Tibial nerve (tissue), 4 donors: Measurements from ENCODE around the gene CAPZA2. TPM values are rescaled to one million over a fixed set of nuclear protein-coding genes. Genes with fewer than 3 reads are reported as not detected.

Experiments used
- DNase-seq, 2 donors: peaks; one replicate each; pipeline ENCODE4 v3.0.0-alpha.2; 2019; ENCODE audit warnings: low spot score in 2 of 2
- H3K27ac ChIP-seq, 4 donors: fragments of 200-600 bp; sonication (generic) in 3 of 4; one replicate each; pipeline ENCODE4 v1.5.1; 2017 to 2019; ENCODE audit warnings: mild to moderate bottlenecking in 1 of 4
- H3K27me3 ChIP-seq, 2 donors: fragments of 200-600 bp; sonication (generic) in 1 of 2; one replicate each; pipeline versions ENCODE4 v1.5.1 to v1.6.0; 2017 to 2019
- H3K36me3 ChIP-seq, 3 donors: fragments of 200-600 bp; sonication (generic); one replicate each; pipeline ENCODE4 v1.5.1; 2018 to 2019
- H3K4me1 ChIP-seq, 4 donors: fragments of 200-600 bp; sonication (generic) in 3 of 4; one replicate each; pipeline ENCODE4 v1.5.1; 2017 to 2019
- H3K4me3 ChIP-seq, 4 donors: fragments of 200-600 bp; sonication (generic) in 3 of 4; one replicate each; pipeline ENCODE4 v1.5.1; 2017 to 2019; ENCODE audit warnings: mild to moderate bottlenecking in 1 of 4, moderate library complexity in 1 of 4
- H3K9me3 ChIP-seq, 4 donors: fragments of 200-600 bp; sonication (generic) in 3 of 4; one replicate each; pipeline ENCODE4 v1.5.1; 2017 to 2019
- CTCF ChIP-seq, 5 experiments: fragments of 200-600 bp in 3 of 5; fragments of 450-650 bp in 2 of 5; sonication (generic) in 3 of 5; IDR thresholded peaks; one replicate each; pipeline ENCODE4 v1.5.1; 2016 to 2019; ENCODE audit warnings: antibody characterized with exemption in 5 of 5, mild to moderate bottlenecking in 3 of 5, moderate library complexity in 2 of 5
- EP300 ChIP-seq, 2 donors: sonication (generic); formaldehyde crosslinking; IDR thresholded peaks; one replicate each; pipeline ENCODE4 v1.6.1; 2017; ENCODE audit warnings: antibody characterized with exemption in 2 of 2, mild to moderate bottlenecking in 1 of 2
- POLR2A ChIP-seq, 2 donors: fragments of 450-650 bp; IDR thresholded peaks; one replicate each; pipeline ENCODE4 v1.6.1; 2017; ENCODE audit warnings: antibody characterized with exemption in 2 of 2, mild to moderate bottlenecking in 2 of 2, moderate library complexity in 2 of 2
- WGBS, 2 donors: methylation state at CpG; one replicate each; pipeline ENCODE4 v1.1.5; 2018; 5-methylcytosine and 5-hydroxymethylcytosine counted together
- total RNA-seq, 4 donors: library from RNA; depleted of rRNA; stranded (reverse); fragments of >200 nt; gene quantifications; one replicate each; pipeline ENCODE4 v1.1.0, GENCODE V29; 2016

CAPZA2 gene
- total RNA-seq, 4 donors from 2014 or later: 55.5 to 127 (median 99.2) TPM

GRCh38 chr7:116922545-116922944 is 60.2 kb downstream of the CAPZA2 start:
- TF ChIP-seq EP300 (IDR thresholded peaks at IDR 0.05): no peak
- 72 to 81% methylated on average over 5 of the region's 5 CpGs for WGBS, 2 donors

GRCh38 chr7:116924741-116925140 is 62.4 kb downstream of the CAPZA2 start:
- TF ChIP-seq CTCF (IDR thresholded peaks at IDR 0.05) (no peak), POLR2A (IDR thresholded peaks at IDR 0.05) (no peak), EP300 (IDR thresholded peaks at IDR 0.05) (no peak)
- H3K27ac ChIP-seq: no peak overlapping the region
- no peak for DNase-seq

More at GRCh38 chr7:116922545-116922944, 60.2 kb downstream of the CAPZA2 start:
- H3K4me3 ChIP-seq: no peak overlapping the region
- no peaks in the 10 kb centered on the region for H3K27me3 ChIP-seq
- H3K4me1 ChIP-seq: no peaks in the 10 kb centered on the region
- no peaks in the 10 kb centered on the region for H3K9me3 ChIP-seq
- H3K36me3 ChIP-seq: peaks cover 0 to 41% (median 0%) of the 10 kb centered on the region in 3 donors
- no peak overlapping the region for H3K27ac ChIP-seq
- DNase-seq: no peak

DNA sequence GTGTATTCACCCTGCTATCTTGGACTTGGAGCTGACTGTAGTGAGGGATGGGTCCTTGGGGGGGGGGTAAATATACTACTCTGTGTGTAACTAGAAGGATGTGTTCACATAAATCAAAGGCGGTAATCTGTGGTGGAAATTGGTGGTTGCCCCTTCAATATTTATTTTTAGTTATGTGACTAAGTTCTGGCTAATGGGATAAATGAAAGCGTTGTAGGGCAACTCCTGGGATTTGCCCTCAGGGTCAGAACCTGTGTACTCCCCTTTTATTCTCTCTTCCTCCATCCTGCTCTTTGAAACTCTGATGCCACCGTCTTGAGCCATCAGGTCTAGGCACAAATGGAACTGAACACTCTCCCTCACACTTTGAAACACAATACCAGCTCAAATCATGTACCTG is 66.6 kb downstream of the CAPZA2 start:
- DNase-seq: no peak
- WGBS, 2 donors: 39 to 47% methylated on average over 3 of the region's 3 CpGs

More at GRCh38 chr7:116924741-116925140, 62.4 kb downstream of the CAPZA2 start:
- Histone ChIP-seq H3K9me3 (no peaks in the 10 kb centered on the region), H3K4me1 (no peaks in the 10 kb centered on the region), H3K27me3 (no peaks in the 10 kb centered on the region), H3K36me3 (peaks cover 0 to 21% (median 0%) of the 10 kb centered on the region in 3 donors), H3K4me3 (no peak overlapping the region)
- 42 to 58% methylated on average over 5 of the region's 5 CpGs for WGBS, 2 donors

DNA sequence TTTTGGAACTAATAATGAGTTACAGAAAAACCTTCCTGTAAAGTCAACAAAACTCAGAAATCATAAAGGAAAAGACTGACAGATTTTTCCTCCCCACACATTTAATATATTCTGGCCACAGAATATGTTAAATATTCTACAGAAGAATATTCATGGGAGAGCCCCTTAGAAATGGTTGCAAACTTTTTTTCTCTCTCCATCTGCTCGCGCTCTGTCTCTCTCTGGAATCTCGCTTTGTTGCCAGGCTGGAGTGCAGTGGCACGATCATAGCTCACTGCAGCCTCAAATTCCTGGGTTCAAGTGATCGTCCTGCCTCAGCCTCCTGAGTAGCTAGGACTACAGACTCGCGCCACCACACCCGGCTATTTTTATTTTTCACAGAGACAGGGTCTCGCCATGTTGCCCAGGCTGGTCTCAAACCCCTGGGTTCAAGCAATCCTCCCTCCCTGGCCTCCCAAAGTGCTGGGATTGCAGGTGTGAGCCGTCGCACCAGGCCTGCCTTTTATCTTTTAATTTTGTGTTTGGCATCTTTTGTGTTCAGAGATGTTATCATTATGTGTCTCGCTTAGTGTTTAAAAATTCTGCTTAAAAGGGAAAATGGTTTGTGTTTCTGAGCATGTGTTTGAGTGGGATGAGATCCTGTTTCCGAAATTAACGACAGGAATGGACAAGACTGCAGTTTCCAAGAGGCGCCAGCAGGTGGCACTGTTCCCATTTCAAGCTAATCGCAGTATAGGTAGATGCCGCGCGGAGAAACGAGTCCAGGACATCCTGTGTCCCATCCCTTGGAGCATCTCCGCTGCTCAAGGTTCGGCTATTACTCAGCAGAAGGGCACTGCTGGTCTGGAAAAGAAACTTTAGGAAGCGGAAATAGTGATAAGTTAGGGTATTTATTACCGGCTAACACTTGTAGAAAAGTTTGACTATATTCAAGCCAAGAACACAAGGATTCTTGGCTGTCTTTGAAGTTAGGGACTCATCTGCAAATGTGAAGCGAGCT is 67.8 kb downstream of the CAPZA2 start:
- Histone ChIP-seq H3K9me3 (no peaks in the 10 kb centered on the region), H3K27ac (no peak overlapping the region), H3K27me3 (no peaks in the 10 kb centered on the region), H3K4me3 (no peak overlapping the region), H3K4me1 (no peaks in the 10 kb centered on the region), H3K36me3 (no peaks in the 10 kb centered on the region)
- peak; percentile 70 to 87 for DNase-seq
- 37 to 39% methylated on average over 25 of the region's 25 CpGs for WGBS, 2 donors
- TF ChIP-seq POLR2A (IDR thresholded peaks at IDR 0.05) (no peak), EP300 (IDR thresholded peaks at IDR 0.05) (peak in 1 of 2 donors; percentile 16), CTCF (IDR thresholded peaks at IDR 0.05) (peak; percentile 81 to 94 (median 86))

More for the DNA sequence above, 66.6 kb downstream of the CAPZA2 start:
- H3K36me3 ChIP-seq: no peaks in the 10 kb centered on the region
- no peaks in the 10 kb centered on the region for H3K9me3 ChIP-seq
- H3K4me1 ChIP-seq: no peaks in the 10 kb centered on the region
- TF ChIP-seq POLR2A (IDR thresholded peaks at IDR 0.05): no peak
- no peak for TF ChIP-seq CTCF (IDR thresholded peaks at IDR 0.05)
- TF ChIP-seq EP300 (IDR thresholded peaks at IDR 0.05): no peak
- no peak overlapping the region for H3K4me3 ChIP-seq
- no peaks in the 10 kb centered on the region for H3K27me3 ChIP-seq
- no peak overlapping the region for H3K27ac ChIP-seq

- Histone ChIP-seq H3K4me3 (no peak overlapping the region), H3K36me3 (no peaks in the 10 kb centered on the region), H3K27me3 (no peaks in the 10 kb centered on the region), H3K4me1 (no peaks in the 10 kb centered on the region), H3K27ac (no peak overlapping the region), H3K9me3 (no peaks in the 10 kb centered on the region)
- no peak for DNase-seq
- 94 to 95% methylated on average over 7 of the region's 7 CpGs for WGBS, 2 donors
- TF ChIP-seq CTCF (IDR thresholded peaks at IDR 0.05) (no peak), POLR2A (IDR thresholded peaks at IDR 0.05) (no peak), EP300 (IDR thresholded peaks at IDR 0.05) (no peak)
Measured at GRCh38 chr7:116932566-116932965, 70.2 kb downstream of the CAPZA2 start.
